ENCODE measurements around the gene BCAN.

Gene BCAN

GRCh38 chr1:156707417-156708217, 65.7 kb downstream of the BCAN start:
- Histone ChIP-seq H3K4me1 (ENCODE audit: control insufficient read depth, insufficient read depth, low read length) (peaks cover 84% of the 10 kb centered on the region), H3K9me3 (ENCODE audit: control insufficient read depth, low read length) (no peaks in the 10 kb centered on the region), H3K27me3 (replicated peaks; ENCODE audit: control insufficient read depth, insufficient read depth, low read length) (no peaks in the 10 kb centered on the region), H3K4me3 (ENCODE audit: low read length) (no peak overlapping the region), H3K9ac (ENCODE audit: low read length) (peak overlapping the region; percentile 83), H3K36me3 (ENCODE audit: control insufficient read depth, insufficient read depth, low read length, severe bottlenecking) (no peaks in the 10 kb centered on the region)
- DNase-seq (ENCODE audit: low read depth): peak; percentile 91

GRCh38 chr1:156708218-156708661, 66.3 kb downstream of the BCAN start:
- Histone ChIP-seq H3K27me3 (replicated peaks; ENCODE audit: control insufficient read depth, insufficient read depth, low read length) (no peaks in the 10 kb centered on the region), H3K9me3 (ENCODE audit: control insufficient read depth, low read length) (no peaks in the 10 kb centered on the region), H3K9ac (ENCODE audit: low read length) (peak overlapping the region; percentile 83), H3K4me3 (ENCODE audit: low read length) (no peak overlapping the region), H3K36me3 (ENCODE audit: control insufficient read depth, insufficient read depth, low read length, severe bottlenecking) (no peaks in the 10 kb centered on the region), H3K4me1 (ENCODE audit: control insufficient read depth, insufficient read depth, low read length) (peaks cover 89% of the 10 kb centered on the region)
- DNase-seq (ENCODE audit: low read depth): peak; percentile 59

GRCh38 chr1:156709031-156709430, 67.1 kb downstream of the BCAN start:
- Histone ChIP-seq H3K4me3 (ENCODE audit: low read length) (no peak overlapping the region), H3K9ac (ENCODE audit: low read length) (peak overlapping the region; percentile 83), H3K9me3 (ENCODE audit: control insufficient read depth, low read length) (no peaks in the 10 kb centered on the region), H3K27me3 (replicated peaks; ENCODE audit: control insufficient read depth, insufficient read depth, low read length) (no peaks in the 10 kb centered on the region), H3K36me3 (ENCODE audit: control insufficient read depth, insufficient read depth, low read length, severe bottlenecking) (no peaks in the 10 kb centered on the region), H3K4me1 (ENCODE audit: control insufficient read depth, insufficient read depth, low read length) (peaks cover 85% of the 10 kb centered on the region)
- no peak for DNase-seq (ENCODE audit: low read depth)
